Measurements from ENCODE around the gene MEF2A. TPM values are rescaled to one million over a fixed set of nuclear protein-coding genes. Genes with fewer than 3 reads are reported as not detected.
A peak's percentile ranks its signal among the peaks of the same experiment; 100 is the strongest.

Gene MEF2A
- total RNA-seq, 4 donors from 2014 or later: 55.3 to 155 (median 105) TPM

DNA sequence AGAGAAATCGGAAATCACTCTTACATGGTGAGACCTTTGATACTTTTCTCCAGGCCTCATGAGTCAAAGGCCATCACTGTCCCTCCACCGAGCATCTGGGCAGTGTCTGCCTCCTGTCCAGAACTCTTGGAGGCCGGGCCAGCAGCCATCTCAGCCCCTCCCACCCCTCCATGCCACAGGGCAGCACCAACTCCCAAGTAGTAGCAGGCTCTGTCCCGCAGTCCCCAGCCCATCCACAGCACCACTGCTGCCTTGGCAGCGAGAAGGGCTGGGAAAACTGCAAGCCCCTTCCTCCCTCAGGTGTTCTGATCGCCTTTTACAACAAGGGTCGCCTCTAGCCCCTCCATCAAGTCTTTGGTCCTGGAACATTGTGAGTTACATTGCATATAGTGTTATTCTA is 161.9 kb downstream of the MEF2A start:
- peaks cover 5 to 7% of the 10 kb centered on the region in 2 donors for H3K36me3 ChIP-seq
- DNase-seq: no peak
- 82 to 88% methylated on average over 7 of the region's 7 CpGs for WGBS, 2 donors
- intact Hi-C loops (cut with DNase I): no loop called here
- H3K4me1 ChIP-seq: peaks cover 0 to 5% of the 10 kb centered on the region in 2 donors
- H3K27me3 ChIP-seq: no peaks in the 10 kb centered on the region
- TF ChIP-seq, protein P1, sequence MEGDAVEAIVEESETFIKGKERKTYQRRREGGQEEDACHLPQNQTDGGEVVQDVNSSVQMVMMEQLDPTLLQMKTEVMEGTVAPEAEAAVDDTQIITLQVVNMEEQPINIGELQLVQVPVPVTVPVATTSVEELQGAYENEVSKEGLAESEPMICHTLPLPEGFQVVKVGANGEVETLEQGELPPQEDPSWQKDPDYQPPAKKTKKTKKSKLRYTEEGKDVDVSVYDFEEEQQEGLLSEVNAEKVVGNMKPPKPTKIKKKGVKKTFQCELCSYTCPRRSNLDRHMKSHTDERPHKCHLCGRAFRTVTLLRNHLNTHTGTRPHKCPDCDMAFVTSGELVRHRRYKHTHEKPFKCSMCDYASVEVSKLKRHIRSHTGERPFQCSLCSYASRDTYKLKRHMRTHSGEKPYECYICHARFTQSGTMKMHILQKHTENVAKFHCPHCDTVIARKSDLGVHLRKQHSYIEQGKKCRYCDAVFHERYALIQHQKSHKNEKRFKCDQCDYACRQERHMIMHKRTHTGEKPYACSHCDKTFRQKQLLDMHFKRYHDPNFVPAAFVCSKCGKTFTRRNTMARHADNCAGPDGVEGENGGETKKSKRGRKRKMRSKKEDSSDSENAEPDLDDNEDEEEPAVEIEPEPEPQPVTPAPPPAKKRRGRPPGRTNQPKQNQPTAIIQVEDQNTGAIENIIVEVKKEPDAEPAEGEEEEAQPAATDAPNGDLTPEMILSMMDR (IDR thresholded peaks at IDR 0.05): no peak
- no peak for TF ChIP-seq POLR2A (IDR thresholded peaks at IDR 0.05)
- H3K27ac ChIP-seq: no peak overlapping the region
- no peak overlapping the region for H3K4me3 ChIP-seq (replicated peaks in 1 of 3)
- H3K9me3 ChIP-seq: no peaks in the 10 kb centered on the region

DNA sequence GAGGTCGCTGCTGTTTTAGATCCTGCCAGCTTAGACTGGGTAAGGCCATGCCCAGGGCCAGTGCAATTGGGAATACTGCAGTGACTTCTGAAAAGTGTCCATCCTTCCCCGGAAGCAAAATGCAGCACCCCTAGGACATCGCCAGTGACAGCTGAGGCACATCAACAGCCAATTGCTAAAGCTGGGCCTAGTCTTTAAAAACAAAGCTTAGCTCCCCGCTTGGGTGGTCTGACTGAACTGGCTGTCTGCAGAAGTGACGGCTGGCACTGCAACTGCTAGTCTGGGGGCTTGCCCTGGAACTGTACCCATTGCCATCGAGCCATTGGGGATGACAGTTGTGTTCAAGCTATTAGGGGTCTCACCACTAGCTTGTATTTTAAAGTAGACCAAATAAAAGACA is 163.1 kb downstream of the MEF2A start:
- H3K27me3 ChIP-seq: no peaks in the 10 kb centered on the region
- TF ChIP-seq POLR2A (IDR thresholded peaks at IDR 0.05): no peak
- TF ChIP-seq, protein P1 (IDR thresholded peaks at IDR 0.05): no peak
- 92 to 95% methylated on average over 4 to 6 of the region's 6 CpGs for WGBS, 2 donors
- intact Hi-C loops (cut with DNase I): no loop called here
- no peak overlapping the region for H3K4me3 ChIP-seq (replicated peaks in 1 of 3)
- no peak overlapping the region for H3K27ac ChIP-seq
- H3K36me3 ChIP-seq: peaks cover 5 to 7% of the 10 kb centered on the region in 2 donors
- no peak for DNase-seq
- H3K4me1 ChIP-seq: peaks cover 0 to 5% of the 10 kb centered on the region in 2 donors
- no peaks in the 10 kb centered on the region for H3K9me3 ChIP-seq

DNA sequence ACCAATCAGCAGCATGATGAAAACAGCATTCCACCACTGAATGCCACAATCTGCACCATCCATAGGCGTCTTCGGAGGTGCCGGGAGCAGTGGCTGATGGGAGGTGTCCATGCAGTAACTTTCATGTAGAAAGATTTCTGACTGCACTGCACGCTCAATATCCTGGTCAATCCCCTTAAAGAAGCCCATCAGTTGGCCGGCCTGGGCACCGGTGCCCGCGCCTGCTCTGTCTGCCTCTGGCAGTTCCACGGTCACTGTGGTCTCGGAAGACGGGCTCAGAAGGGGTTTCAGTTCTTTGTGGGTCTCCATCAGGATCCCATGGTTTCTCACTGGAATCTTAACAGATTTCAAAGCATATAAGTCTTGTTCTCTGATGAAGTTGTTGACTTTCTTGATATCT is 163.5 kb downstream of the MEF2A start:
- Histone ChIP-seq H3K4me3 (replicated peaks in 1 of 3) (no peak overlapping the region), H3K4me1 (peaks cover 0 to 5% of the 10 kb centered on the region in 2 donors), H3K27me3 (no peaks in the 10 kb centered on the region), H3K27ac (no peak overlapping the region), H3K9me3 (no peaks in the 10 kb centered on the region), H3K36me3 (peaks cover 5 to 7% of the 10 kb centered on the region in 2 donors)
- TF ChIP-seq POLR2A (IDR thresholded peaks at IDR 0.05): no peak
- TF ChIP-seq, protein P1 (IDR thresholded peaks at IDR 0.05): no peak
- intact Hi-C loops (cut with DNase I): no loop called here
- no peak for DNase-seq
- 99 to 100% methylated on average over 8 to 11 of the region's 11 CpGs for WGBS, 2 donors

DNA sequence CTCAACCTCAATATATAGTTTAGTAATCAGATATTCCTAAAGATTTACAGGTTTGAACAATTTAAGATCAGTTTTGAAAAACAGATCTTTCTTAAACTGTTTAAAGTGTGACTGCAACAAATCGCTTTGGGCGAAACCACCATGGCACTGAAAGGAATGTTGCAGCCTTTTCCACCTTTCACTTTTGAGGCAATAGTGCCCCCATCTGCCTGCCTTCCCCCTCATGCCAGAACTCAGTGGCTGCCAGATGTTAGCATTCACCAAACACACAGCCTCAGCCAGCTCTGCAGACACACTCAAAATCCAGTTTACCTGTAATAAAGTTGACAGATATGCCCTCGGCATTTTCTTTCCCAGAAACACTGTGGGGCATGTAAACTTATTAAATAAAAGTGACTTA is 164.1 kb downstream of the MEF2A start:
- Histone ChIP-seq H3K9me3 (no peaks in the 10 kb centered on the region), H3K4me3 (replicated peaks in 1 of 3) (no peak overlapping the region), H3K4me1 (peaks cover 0 to 5% of the 10 kb centered on the region in 2 donors), H3K27ac (no peak overlapping the region), H3K36me3 (peaks cover 5 to 7% of the 10 kb centered on the region in 2 donors), H3K27me3 (no peaks in the 10 kb centered on the region)
- 85 to 86% methylated on average over 3 of the region's 3 CpGs for WGBS, 2 donors
- TF ChIP-seq, protein P1 (IDR thresholded peaks at IDR 0.05): peak in 1 of 6 experiments; percentile 20
- no peak for TF ChIP-seq POLR2A (IDR thresholded peaks at IDR 0.05)
- DNase-seq: no peak
- intact Hi-C loops (cut with DNase I): no loop called here

DNA sequence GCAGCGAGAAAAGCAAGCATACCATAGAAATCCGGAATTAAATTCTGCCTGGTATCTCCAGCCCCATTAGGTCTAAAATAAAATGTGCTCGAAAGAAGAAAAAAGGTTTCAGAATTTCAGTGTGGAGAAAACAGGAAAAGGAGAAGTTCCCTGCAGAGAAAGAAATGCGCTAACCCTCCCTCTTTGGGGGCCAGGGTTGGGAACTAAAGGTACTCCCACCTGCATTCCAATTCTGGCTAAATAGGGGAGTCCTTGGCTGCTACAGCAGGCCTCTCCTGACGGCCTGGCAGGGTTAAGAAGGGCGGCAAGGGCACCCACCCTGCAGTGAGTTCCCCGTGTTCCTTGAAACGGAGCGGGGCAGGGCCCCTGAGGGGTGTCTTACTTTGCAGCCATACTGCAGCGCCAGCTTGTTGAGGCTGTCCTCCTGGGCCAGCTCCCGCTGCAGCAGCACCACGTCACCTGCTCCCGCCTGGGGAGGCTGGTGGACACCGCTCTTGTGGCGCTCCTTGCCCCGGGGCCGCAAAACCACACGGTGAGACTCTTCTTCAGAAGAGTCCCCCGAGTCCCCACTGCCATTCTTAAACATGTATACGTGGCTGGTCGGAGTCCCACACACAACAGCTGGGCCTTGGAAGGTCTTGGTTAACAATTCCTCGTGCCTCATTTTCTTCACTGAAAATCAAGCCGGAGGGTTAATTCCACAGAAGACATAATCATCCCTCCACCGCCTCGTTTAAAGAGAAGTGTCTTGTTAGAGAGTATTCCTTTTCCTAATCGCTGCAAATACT is 165.7 kb downstream of the MEF2A start:
- no peak for DNase-seq
- H3K4me1 ChIP-seq: peaks cover 0 to 5% of the 10 kb centered on the region in 2 donors
- H3K9me3 ChIP-seq: no peaks in the 10 kb centered on the region
- H3K27ac ChIP-seq: no peak overlapping the region
- intact Hi-C loops (cut with DNase I): no loop called here
- peaks cover 5 to 7% of the 10 kb centered on the region in 2 donors for H3K36me3 ChIP-seq
- no peaks in the 10 kb centered on the region for H3K27me3 ChIP-seq
- WGBS, 2 donors: 78 to 90% methylated on average over 23 to 26 of the region's 26 CpGs
- H3K4me3 ChIP-seq (replicated peaks in 1 of 3): no peak overlapping the region
- TF ChIP-seq, protein P1 (IDR thresholded peaks at IDR 0.05): no peak
- no peak for TF ChIP-seq POLR2A (IDR thresholded peaks at IDR 0.05)

Measured in thyroid gland (tissue), 4 donors.